GM21619 (cell line): ENCODE results near the gene KMT5B.

Experiments used
- ATAC-seq: cut with Tn5 transposase; IDR thresholded peaks from one replicate; pipeline ENCODE4 v1.9.1; 2021; ENCODE audit not compliant: unreplicated experiment

Gene KMT5B

GRCh38 chr11:68216171-68216938 lies 3.3 kb upstream of the KMT5B start:
- no peak for ATAC-seq

- no peak for ATAC-seq
Observed at GRCh38 chr11:68215524-68216170, 2.6 kb upstream of the KMT5B start.

DNA sequence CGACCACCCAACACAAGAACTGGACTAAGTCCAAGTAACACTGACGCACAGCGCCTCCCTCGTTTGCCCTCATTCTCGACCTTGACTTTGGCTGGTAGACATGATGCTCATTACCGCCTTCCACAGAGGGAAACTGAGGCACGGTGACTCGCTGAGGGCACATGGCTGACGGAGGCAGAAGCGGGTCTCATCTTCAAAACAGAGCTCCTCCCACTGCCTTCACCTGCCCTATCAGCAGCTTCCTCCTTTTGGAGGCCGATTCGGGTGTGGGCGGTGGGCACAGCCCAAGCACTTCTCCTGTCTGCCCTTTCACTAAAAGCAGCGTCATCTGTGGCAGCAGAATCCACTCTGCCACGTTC lies 2.0 kb upstream of the KMT5B start:
- no peak for ATAC-seq

GRCh38 chr11:68214173-68215086 lies 1.3 kb upstream of the KMT5B start:
- ATAC-seq = no peak

DNA sequence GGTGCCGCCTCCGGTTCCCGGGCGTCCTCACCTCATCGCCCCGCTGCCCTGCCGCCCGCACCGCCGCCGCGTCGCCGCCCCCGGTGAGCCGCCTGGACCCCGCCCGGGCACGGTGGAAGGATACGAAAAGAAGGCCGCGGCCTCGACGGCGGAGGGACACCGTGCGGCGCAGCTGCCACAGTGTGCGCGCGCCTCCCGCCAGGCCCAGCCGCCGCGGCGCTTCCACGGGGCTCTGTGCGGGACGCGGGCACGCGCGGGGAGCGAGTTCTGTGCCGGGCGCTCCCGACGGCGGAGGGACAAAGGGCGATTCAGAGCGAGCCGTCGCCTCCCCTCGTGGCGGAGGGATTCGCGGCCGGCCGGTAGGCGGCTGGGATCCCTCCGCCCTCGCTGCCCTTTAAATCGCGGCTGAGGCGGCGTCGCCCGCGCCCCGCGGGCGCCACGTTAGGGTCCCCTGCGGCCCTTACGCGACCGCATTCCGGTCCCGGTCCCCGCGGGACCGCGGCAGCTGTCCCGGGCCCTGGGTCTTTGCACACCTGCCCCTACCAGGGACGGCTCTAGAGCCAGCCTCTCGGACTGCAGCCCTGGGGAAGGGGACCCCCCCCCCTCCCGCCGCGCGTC lies 568 bp upstream of the KMT5B start:
- ATAC-seq = peak; percentile 45

- peak; percentile 44 for ATAC-seq
Observed at GRCh38 chr11:68212421-68213134, 518 bp downstream of the KMT5B start.

- ATAC-seq = no peak
Observed at GRCh38 chr11:68211546-68211945, 1.6 kb downstream of the KMT5B start.

- no peak for ATAC-seq
Observed at GRCh38 chr11:68206211-68206610, 6.9 kb downstream of the KMT5B start.

DNA sequence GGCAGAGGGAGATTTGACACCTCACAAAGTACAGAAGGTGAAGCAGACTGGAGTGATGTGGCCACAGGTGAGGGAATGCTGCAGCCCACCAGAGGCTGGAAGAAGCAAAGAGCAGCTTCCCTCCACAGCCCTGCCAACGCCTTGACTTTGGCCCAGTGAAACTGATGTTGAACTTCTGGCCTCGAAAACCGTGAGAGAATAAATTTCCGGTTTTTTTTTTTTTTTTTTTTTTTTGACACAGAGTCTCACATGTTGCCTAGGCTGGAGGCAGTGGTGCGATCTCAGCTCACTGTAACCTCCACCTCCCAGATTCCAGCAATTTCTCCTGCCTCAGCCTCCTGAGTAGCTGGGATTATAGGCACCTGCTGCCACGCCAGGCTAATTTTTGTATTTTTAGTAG lies 8.7 kb downstream of the KMT5B start:
- ATAC-seq = no peak

DNA sequence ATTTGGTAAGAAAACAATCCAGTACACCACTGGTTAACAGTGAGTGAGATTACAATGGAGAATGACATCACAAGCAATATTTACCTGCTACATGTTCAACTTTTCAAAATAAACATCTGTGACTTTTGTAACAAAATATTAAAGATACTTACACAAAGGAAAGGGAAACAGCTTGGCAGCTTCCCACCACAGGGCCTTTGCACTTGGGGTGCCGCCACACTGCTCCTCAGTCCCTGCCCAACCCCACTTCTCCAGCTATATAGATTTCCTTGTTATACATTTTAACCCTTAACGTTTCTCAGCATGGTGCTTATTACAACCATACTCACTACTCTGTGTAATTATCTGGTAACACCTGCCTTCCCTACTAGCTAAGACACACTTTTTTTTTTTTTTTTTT lies 10.9 kb downstream of the KMT5B start:
- ATAC-seq = no peak

DNA sequence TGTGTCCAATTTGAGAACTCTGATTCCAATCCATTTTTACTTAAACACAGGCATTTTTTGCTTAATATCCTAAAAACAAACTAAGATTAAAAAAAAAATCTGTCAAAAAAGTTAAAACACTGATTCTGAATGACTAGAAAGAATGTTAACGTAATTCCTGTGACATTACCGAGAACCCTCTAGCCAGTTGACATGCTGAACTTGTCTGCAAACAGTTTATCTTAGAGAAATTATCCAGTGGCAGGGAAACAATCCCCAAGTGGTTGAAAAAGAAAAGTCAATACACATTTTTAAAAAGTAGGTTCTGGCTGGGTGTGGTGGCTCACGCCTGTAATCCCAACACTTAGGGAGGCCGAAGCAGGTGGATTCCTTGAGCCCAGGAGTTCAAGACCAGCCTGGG lies 11.6 kb downstream of the KMT5B start:
- ATAC-seq = no peak

- no peak for ATAC-seq
Observed at GRCh38 chr11:68200639-68201038, 12.5 kb downstream of the KMT5B start.

DNA sequence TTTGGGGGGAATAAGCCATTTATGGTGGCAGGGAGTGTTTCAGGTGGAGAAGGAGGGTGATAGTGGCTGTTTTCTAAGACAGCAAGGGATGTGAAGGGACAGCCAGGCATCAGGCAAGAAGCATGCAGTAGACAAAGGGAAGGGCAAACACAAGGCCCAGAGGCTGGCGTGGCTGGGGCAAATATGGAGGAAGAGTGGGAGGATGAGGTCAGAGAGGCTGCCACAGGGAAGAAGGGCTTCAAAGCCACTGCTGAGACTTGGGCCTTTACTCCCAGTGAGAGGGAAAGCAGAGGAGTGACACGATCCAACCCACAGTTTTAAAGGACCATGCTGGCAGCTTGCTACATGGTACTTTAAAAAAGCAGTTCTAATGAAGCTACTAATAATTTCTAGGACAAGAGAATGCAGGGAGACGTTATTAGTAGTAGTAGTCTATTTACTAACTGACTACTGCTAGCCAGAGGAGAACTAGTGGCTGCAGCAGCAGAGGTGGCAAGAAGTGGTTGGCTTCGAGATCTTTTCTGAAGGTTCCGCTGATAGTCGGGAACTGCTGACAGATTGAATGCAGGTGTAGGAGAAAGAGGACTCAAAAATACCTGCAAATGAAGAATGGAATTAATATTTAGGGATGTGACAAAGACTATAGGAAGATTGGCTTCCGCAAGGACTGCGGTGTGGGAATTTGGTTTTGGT lies 13.7 kb downstream of the KMT5B start:
- ATAC-seq = no peak

GRCh38 chr11:68196219-68196618 lies 16.9 kb downstream of the KMT5B start:
- no peak for ATAC-seq

DNA sequence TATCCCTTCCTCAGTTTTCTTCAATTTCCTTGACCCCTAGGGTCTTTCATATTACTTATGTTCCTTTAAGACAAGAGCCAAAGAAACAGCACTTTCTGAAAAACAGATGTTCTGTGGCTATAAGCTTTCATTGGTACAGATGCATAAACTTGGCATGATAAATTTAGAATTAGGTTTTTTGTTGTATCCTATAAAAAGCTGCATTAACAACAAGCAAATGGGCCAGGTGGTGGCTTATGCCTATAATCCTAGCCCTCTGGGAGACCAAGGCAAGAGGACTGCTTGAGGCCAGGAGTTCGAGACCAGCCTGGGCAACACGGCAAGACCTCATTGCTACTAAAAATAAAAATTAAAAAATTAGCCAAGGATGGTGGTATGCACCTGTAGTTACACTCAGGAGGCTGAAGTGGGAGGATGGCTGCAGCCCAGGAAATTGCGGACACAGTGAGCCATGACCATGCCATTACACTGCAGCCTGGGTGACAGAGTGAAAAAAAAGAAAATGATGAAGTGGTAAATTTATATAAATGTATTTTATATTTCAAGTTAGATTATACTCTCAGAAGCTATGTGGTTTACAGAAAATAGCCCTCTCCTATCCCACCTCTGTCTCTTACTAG lies 18.3 kb downstream of the KMT5B start:
- ATAC-seq = no peak

DNA sequence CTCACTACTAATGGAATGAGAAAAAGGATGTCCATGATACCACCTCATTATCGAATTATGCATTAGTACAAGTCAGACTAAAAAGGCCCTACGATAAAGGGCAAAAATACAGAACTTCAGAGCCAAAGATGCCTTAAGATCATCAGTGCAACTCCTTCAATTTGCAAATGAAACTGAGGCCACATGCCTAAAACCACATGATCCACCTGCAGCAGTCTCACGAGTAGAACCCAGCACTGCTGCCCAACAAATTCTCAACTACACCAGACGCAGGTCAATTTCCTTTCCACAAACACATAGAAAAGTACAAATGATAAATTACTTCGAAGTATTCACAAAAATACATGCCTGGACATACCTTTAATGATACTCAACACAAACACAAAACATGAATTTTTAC lies 20.1 kb downstream of the KMT5B start:
- no peak for ATAC-seq

DNA sequence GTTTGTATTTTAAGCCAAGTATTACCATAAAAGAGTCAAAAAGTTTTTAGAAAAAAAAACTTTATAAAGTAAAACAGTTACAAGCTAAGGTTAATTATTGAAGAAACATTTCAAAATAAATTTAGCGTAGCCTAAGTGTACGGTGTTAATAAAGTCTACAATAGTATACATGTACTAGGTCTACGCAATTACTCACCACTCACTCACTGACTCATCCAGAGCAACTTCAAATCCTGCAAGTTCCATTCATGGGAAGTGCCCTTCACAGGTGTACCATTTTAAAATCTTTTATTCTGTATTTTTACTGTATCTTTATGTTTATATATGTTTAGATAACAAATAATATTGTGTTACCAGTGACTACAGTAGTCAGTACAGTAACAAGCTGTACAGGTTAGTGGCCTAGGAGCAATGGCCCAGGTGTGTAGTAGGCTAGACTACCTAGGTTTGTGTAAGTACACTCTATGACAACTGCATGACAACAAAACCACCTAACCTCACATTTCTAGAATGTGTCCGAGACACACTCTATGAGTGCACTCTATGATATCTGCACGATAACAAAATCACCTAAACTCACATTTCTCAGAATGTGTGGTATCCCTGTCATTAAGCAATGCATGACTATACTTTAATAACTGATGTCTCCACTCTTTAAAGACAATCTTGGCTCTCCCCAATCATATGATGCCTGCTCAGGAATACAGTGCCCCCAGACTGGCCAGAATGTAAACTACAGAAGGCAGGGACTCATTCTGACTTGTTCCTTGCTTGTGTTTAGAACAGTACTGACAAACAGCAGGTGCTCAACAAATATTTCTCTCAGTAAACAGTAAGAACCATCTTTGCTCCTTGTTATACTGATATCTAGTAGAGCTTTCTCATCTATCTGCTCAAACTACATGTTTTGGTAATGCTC lies 21.2 kb downstream of the KMT5B start:
- ATAC-seq = no peak

- ATAC-seq = no peak
Observed at GRCh38 chr11:68189888-68190287, 23.2 kb downstream of the KMT5B start.

DNA sequence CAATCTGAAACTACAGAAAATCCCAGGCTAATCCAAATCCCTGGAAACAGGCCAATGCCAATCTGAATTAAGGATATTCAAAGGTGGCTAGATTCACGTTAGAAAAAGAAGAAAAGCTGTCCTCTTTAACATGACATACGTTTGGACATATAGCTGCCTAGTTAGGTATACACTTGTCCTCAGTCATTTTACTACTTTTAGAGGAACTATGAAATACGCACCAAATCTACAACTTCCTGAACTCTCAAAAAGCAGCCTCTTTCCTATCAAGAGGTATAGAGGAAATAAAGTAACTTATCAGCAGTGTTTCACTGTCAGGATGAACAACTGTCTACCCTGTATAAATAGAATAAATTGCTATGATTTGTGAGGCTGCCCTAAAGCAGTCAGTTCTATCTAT lies 24.0 kb downstream of the KMT5B start:
- no peak for ATAC-seq
